Neural cell (in vitro differentiated cells): ENCODE measurements around the gene TMUB1. TPM values are rescaled to one million over a fixed set of nuclear protein-coding genes. Genes with fewer than 3 reads are reported as not detected.

ENCODE experiments used
- H2AFZ ChIP-seq: fragments of 200-600, 300-800 bp; sonication (generic), shearing (Covaris generic); 2 replicates; pipeline ENCODE4 v1.6.0; 2014; ENCODE audit warnings: low read depth, mild to moderate bottlenecking, antibody characterized with exemption, low read length, moderate library complexity
- H3F3A ChIP-seq: fragments of 200-600 bp; shearing (Covaris generic); 2 replicates; pipeline ENCODE4 v1.6.1; 2016; ENCODE audit warnings: mild to moderate bottlenecking, moderate library complexity, mixed read lengths, antibody characterized with exemption, low read length; ENCODE audit not compliant: insufficient read depth, poor library complexity, severe bottlenecking
- H3K27ac ChIP-seq: fragments of 200-600, 300-800 bp; sonication (generic), shearing (Covaris generic); 2 replicates; pipeline ENCODE4 v1.5.1; 2014; ENCODE audit warnings: mild to moderate bottlenecking, low read length, moderate library complexity
- H3K27me3 ChIP-seq: fragments of 300-800, 200-600 bp; sonication (generic), shearing (Covaris generic); 2 replicates; pipeline ENCODE4 v1.6.0; 2014; ENCODE audit warnings: mild to moderate bottlenecking, low read depth, low read length, moderate library complexity; ENCODE audit not compliant: insufficient read depth
- H3K36me3 ChIP-seq: fragments of 300-800, 200-600 bp; sonication (generic), shearing (Covaris generic); 2 replicates; pipeline ENCODE4 v1.5.1; 2014; ENCODE audit warnings: mild to moderate bottlenecking, antibody characterized with exemption, low read length, moderate library complexity; ENCODE audit not compliant: insufficient read depth
- H3K4me2 ChIP-seq: fragments of 300-800, 200-600 bp; sonication (generic), shearing (Covaris generic); 2 replicates; pipeline ENCODE4 v1.6.0; 2014; ENCODE audit warnings: mild to moderate bottlenecking, low read length
- H3K4me3 ChIP-seq: fragments of 300-800, 200-600 bp; sonication (generic), shearing (Covaris generic); 2 replicates; pipeline ENCODE4 v1.5.1; 2014; ENCODE audit warnings: mild to moderate bottlenecking, low read length, moderate library complexity
- H3K79me2 ChIP-seq: fragments of 200-600 bp; shearing (Covaris generic); replicated peaks from 2 replicates; pipeline ENCODE4 v1.6.0; 2014; ENCODE audit warnings: mild to moderate bottlenecking, low read length, moderate library complexity; ENCODE audit not compliant: insufficient read depth
- H3K9ac ChIP-seq: fragments of 300-800, 200-600 bp; sonication (generic), shearing (Covaris generic); 2 replicates; pipeline ENCODE4 v1.6.1; 2016; ENCODE audit warnings: mild to moderate bottlenecking, low read length, mixed read lengths
- H3K9me2 ChIP-seq: fragments of 200-600 bp; shearing (Covaris generic); 2 replicates; pipeline ENCODE4 v1.6.1; 2016; ENCODE audit warnings: mild to moderate bottlenecking, low read length, mixed read lengths; ENCODE audit not compliant: insufficient read depth
- H3K9me3 ChIP-seq: fragments of 200-600, 300-800 bp; sonication (generic), shearing (Covaris generic); 2 replicates; pipeline ENCODE4 v1.6.1; 2016; ENCODE audit warnings: mild to moderate bottlenecking, mixed run types, low read length, moderate library complexity, mixed read lengths
- H4K20me1 ChIP-seq: fragments of 200-600 bp; shearing (Covaris generic); 2 replicates; pipeline ENCODE4 v1.6.1; 2016; ENCODE audit warnings: mild to moderate bottlenecking, mixed run types; ENCODE audit not compliant: insufficient read depth
- CTCF ChIP-seq: fragments of 450-650 bp; IDR thresholded peaks from 2 replicates; pipeline ENCODE4 v1.5.1; 2014; ENCODE audit warnings: antibody characterized with exemption, mild to moderate bottlenecking, moderate library complexity; ENCODE audit not compliant: poor library complexity, severe bottlenecking
- EP300 ChIP-seq: fragments of 450-650 bp; conservative IDR thresholded peaks from 2 replicates; pipeline ENCODE4 v1.6.1; 2014; ENCODE audit warnings: antibody characterized with exemption, mild to moderate bottlenecking, moderate library complexity; ENCODE audit not compliant: poor library complexity, severe bottlenecking
- EZH2 ChIP-seq: fragments of 200-600, 300-800 bp; shearing (Covaris generic), sonication (generic); IDR thresholded peaks from 2 replicates; pipeline ENCODE4 v1.6.1; 2014; ENCODE audit warnings: antibody characterized with exemption, low read length, borderline replicate concordance, mild to moderate bottlenecking; ENCODE audit not compliant: insufficient read depth, poor library complexity, severe bottlenecking
- MXI1 ChIP-seq: fragments of 450-650 bp; conservative IDR thresholded peaks from 2 replicates; pipeline ENCODE4 v1.6.1; 2014; ENCODE audit warnings: antibody characterized with exemption, mild to moderate bottlenecking; ENCODE audit not compliant: poor library complexity, severe bottlenecking
- POLR2AphosphoS5 ChIP-seq: IDR thresholded peaks from 2 replicates; pipeline ENCODE4 v1.6.1; 2012
- RAD21 ChIP-seq: fragments of 450-650 bp; conservative IDR thresholded peaks from 2 replicates; pipeline ENCODE4 v1.6.1; 2014; ENCODE audit warnings: antibody characterized with exemption, mild to moderate bottlenecking, moderate library complexity
- SMC3 ChIP-seq: fragments of 450-650 bp; conservative IDR thresholded peaks from 2 replicates; pipeline ENCODE4 v1.6.1; 2014; ENCODE audit warnings: antibody characterized with exemption, mild to moderate bottlenecking, moderate library complexity; ENCODE audit not compliant: poor library complexity
- TAF1 ChIP-seq: IDR thresholded peaks from 2 replicates; pipeline ENCODE4 v1.6.1; 2012; ENCODE audit warnings: low read depth
- polyA plus RNA-seq: library from polyadenylated mRNA; depleted of rRNA; stranded (reverse); fragments of >200 nt; gene quantifications from 2 replicates; pipeline ENCODE4 v1.2.3, GENCODE V29; 2014
- TF ChIP-seq, protein P1 (sequence below): IDR thresholded peaks from 2 replicates; pipeline ENCODE4 v1.6.1; 2012; ENCODE audit warnings: borderline replicate concordance

The TMUB1 gene
- polyA plus RNA-seq, 1 donor from 2014 or later, result 35.2 TPM

GRCh38 chr7:151062111-151062398, 21.2 kb downstream of the TMUB1 start:
- H3K27ac ChIP-seq, result no peak overlapping the region
- TF ChIP-seq EP300, result no peak
- TF ChIP-seq CTCF, result no peak
- no peak for TF ChIP-seq EZH2
- TF ChIP-seq, protein P1, sequence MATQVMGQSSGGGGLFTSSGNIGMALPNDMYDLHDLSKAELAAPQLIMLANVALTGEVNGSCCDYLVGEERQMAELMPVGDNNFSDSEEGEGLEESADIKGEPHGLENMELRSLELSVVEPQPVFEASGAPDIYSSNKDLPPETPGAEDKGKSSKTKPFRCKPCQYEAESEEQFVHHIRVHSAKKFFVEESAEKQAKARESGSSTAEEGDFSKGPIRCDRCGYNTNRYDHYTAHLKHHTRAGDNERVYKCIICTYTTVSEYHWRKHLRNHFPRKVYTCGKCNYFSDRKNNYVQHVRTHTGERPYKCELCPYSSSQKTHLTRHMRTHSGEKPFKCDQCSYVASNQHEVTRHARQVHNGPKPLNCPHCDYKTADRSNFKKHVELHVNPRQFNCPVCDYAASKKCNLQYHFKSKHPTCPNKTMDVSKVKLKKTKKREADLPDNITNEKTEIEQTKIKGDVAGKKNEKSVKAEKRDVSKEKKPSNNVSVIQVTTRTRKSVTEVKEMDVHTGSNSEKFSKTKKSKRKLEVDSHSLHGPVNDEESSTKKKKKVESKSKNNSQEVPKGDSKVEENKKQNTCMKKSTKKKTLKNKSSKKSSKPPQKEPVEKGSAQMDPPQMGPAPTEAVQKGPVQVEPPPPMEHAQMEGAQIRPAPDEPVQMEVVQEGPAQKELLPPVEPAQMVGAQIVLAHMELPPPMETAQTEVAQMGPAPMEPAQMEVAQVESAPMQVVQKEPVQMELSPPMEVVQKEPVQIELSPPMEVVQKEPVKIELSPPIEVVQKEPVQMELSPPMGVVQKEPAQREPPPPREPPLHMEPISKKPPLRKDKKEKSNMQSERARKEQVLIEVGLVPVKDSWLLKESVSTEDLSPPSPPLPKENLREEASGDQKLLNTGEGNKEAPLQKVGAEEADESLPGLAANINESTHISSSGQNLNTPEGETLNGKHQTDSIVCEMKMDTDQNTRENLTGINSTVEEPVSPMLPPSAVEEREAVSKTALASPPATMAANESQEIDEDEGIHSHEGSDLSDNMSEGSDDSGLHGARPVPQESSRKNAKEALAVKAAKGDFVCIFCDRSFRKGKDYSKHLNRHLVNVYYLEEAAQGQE, result no peak
- no peak for TF ChIP-seq TAF1
- TF ChIP-seq MXI1, result no peak
- no peak for TF ChIP-seq SMC3
- TF ChIP-seq RAD21, result no peak
- TF ChIP-seq POLR2AphosphoS5, result no peak
- H3F3A ChIP-seq, result peaks cover 6% of the 10 kb centered on the region
- H3K27me3 ChIP-seq, result peaks cover 7% of the 10 kb centered on the region
- no peaks in the 10 kb centered on the region for H3K9me3 ChIP-seq
- H3K79me2 ChIP-seq, result no peaks in the 10 kb centered on the region
- H3K9ac ChIP-seq, result no peak overlapping the region
- no peaks in the 10 kb centered on the region for H4K20me1 ChIP-seq
- H3K36me3 ChIP-seq, result no peaks in the 10 kb centered on the region
- no peak overlapping the region for H3K4me3 ChIP-seq
- no peak overlapping the region for H2AFZ ChIP-seq
- H3K9me2 ChIP-seq, result no peaks in the 10 kb centered on the region
- H3K4me2 ChIP-seq, result no peak overlapping the region

DNA sequence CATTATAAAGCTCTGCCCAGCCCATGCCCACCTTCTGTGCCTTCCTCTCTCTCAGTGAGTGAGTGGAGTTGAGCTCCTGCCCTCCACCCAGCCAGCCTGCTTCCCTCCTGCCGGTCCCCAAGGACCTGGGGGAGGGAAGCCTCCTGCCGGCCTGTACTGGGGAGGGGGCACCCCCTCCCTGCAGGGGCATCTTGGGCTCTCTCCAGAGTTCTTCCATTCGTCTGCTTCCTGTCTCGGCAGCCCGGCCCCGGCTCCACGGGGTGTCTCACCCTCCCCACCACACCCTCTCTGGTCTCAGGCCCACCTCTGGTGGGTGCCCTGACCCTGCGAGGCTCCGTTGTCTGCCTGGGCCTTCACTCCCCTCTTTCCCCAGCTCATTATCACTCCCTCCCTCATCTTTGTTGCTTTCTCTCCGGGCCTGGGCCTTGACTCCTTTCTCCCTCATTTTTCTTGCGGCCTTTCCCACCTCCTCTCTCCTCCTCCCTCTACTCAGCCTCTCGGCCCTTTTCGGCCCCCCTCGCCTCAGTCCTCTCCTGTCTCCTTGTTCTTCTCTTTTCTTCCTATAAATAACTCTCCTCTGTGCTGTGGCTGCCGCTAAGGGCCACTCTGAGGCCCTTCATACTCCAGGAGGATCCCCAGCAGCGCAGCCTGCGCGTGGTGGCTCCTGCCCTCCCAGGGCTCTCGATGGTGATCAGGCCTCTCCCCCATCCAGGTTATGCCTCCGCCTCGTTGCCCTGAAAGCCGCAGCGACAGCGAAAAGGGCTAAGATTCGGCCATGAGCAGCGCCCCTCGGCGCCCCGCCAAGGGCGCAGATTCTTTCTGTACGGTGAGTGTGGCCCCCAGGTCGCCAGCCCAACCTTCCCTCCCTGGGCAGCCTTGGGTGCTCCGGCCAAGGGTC, 21.8 kb downstream of the TMUB1 start:
- H3K27me3 ChIP-seq, result peaks cover 7% of the 10 kb centered on the region
- H3K9me3 ChIP-seq, result no peaks in the 10 kb centered on the region
- no peak overlapping the region for H3K4me2 ChIP-seq
- H3K4me3 ChIP-seq, result no peak overlapping the region
- no peak overlapping the region for H3K27ac ChIP-seq
- no peak overlapping the region for H3K9ac ChIP-seq
- no peaks in the 10 kb centered on the region for H4K20me1 ChIP-seq
- H3F3A ChIP-seq, result peaks cover 6% of the 10 kb centered on the region
- TF ChIP-seq, protein P1, result no peak
- TF ChIP-seq RAD21 (no peak), EZH2 (no peak), MXI1 (no peak), SMC3 (no peak), EP300 (no peak), CTCF (no peak), TAF1 (no peak), POLR2AphosphoS5 (no peak)
- H3K79me2 ChIP-seq, result no peaks in the 10 kb centered on the region
- H3K36me3 ChIP-seq, result no peaks in the 10 kb centered on the region
- H2AFZ ChIP-seq, result no peak overlapping the region
- H3K9me2 ChIP-seq, result no peaks in the 10 kb centered on the region
